ENCODE measurements around the gene COL21A1. TPM values are rescaled to one million over a fixed set of nuclear protein-coding genes. Genes with fewer than 3 reads are reported as not detected.

COL21A1 gene
- total RNA-seq, 2 experiments from 2014 or later = not detected

DNA sequence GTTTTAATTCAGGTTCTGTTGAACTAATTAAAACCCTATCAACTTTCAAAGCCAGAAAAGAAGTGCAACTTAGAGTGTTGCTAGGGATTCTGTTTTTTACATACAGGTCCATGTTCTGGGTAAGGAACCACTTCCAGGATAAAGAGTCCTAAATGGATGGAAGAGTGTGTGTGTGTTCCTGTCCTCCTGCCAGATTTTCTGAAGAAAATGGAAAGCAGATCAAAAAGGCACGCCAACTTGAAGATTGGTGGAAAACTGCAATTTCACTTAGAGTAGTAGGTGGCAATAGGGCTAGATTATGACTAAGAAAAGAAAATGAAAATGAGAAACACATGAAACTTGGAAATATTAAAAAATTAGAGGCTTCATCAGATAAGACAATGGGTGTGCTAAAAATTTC lies 85.3 kb downstream of the COL21A1 start:
- POLR2A ChIA-PET = no interaction called here

DNA sequence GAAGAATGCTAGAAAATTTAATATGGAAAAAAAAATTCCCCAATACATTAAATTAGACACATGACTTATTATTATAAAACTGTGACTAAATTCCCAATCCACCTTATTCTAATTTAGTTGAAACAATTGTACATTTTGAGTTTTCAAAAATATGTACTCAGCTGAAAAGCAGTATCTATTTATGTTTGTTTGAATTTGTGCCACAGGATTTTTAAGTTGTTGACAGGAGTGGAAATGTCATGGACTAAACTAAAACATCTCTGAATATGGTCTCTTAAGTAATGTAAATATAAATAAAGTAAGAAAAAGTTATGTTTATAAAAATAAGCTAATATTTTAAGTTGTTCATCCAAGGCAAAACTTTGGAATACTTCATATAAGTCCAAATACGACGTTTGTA lies 86.9 kb downstream of the COL21A1 start:
- Histone ChIP-seq H3K27ac (ENCODE audit: low read depth, low read length, poor library complexity, severe bottlenecking) (no peak overlapping the region), H3K4me2 (ENCODE audit: low read length) (no peak overlapping the region), H4K20me1 (ENCODE audit: insufficient read depth, low read length) (no peaks in the 10 kb centered on the region), H3K36me3 (ENCODE audit: insufficient read depth, low read length) (no peaks in the 10 kb centered on the region), H2AFZ (ENCODE audit: low read length) (no peak overlapping the region), H3K4me1 (ENCODE audit: insufficient read depth, low read length, poor library complexity, severe bottlenecking) (no peaks in the 10 kb centered on the region), H3K9me3 (ENCODE audit: low read length) (no peaks in the 10 kb centered on the region), H3K9me2 (ENCODE audit: insufficient read depth, low read length) (no peaks in the 10 kb centered on the region), H3K79me2 (ENCODE audit: insufficient read depth, low read depth, low read length) (no peaks in the 10 kb centered on the region), H3K4me3 (ENCODE audit: low read depth, low read length, poor library complexity, severe bottlenecking) (no peak overlapping the region)
- no peak for DNase-seq (ENCODE audit: low spot score)
- TF ChIP-seq, protein P1, sequence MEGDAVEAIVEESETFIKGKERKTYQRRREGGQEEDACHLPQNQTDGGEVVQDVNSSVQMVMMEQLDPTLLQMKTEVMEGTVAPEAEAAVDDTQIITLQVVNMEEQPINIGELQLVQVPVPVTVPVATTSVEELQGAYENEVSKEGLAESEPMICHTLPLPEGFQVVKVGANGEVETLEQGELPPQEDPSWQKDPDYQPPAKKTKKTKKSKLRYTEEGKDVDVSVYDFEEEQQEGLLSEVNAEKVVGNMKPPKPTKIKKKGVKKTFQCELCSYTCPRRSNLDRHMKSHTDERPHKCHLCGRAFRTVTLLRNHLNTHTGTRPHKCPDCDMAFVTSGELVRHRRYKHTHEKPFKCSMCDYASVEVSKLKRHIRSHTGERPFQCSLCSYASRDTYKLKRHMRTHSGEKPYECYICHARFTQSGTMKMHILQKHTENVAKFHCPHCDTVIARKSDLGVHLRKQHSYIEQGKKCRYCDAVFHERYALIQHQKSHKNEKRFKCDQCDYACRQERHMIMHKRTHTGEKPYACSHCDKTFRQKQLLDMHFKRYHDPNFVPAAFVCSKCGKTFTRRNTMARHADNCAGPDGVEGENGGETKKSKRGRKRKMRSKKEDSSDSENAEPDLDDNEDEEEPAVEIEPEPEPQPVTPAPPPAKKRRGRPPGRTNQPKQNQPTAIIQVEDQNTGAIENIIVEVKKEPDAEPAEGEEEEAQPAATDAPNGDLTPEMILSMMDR (conservative IDR thresholded peaks at IDR 0.05; ENCODE audit: low read length) = no peak
- TF ChIP-seq EZH2phosphoT487 (IDR thresholded peaks at IDR 0.05; ENCODE audit: borderline replicate concordance, low read depth, low read length) = no peak
- POLR2A ChIA-PET = no interaction called here
- intact Hi-C loops (cut with micrococcal nuclease; ENCODE audit: unreplicated experiment) = no loop called here
- CTCF ChIA-PET (ENCODE audit: unreplicated experiment) = no interaction called here
- BruUV-seq (replicated peaks) = no TSS peak

More for the DNA sequence above, 85.3 kb downstream of the COL21A1 start:
- H3K36me3 ChIP-seq (ENCODE audit: insufficient read depth, low read length) = no peaks in the 10 kb centered on the region
- no peak for TF ChIP-seq EZH2phosphoT487 (IDR thresholded peaks at IDR 0.05; ENCODE audit: borderline replicate concordance, low read depth, low read length)
- TF ChIP-seq, protein P1 (conservative IDR thresholded peaks at IDR 0.05; ENCODE audit: low read length) = no peak
- intact Hi-C loops (cut with micrococcal nuclease; ENCODE audit: unreplicated experiment) = no loop called here
- no peaks in the 10 kb centered on the region for H3K4me1 ChIP-seq (ENCODE audit: insufficient read depth, low read length, poor library complexity, severe bottlenecking)
- no peaks in the 10 kb centered on the region for H4K20me1 ChIP-seq (ENCODE audit: insufficient read depth, low read length)
- DNase-seq (ENCODE audit: low spot score) = no peak
- CTCF ChIA-PET (ENCODE audit: unreplicated experiment) = no interaction called here
- no peaks in the 10 kb centered on the region for H3K9me2 ChIP-seq (ENCODE audit: insufficient read depth, low read length)
- no peak overlapping the region for H3K4me2 ChIP-seq (ENCODE audit: low read length)
- H2AFZ ChIP-seq (ENCODE audit: low read length) = no peak overlapping the region
- H3K4me3 ChIP-seq (ENCODE audit: low read depth, low read length, poor library complexity, severe bottlenecking) = no peak overlapping the region
- H3K79me2 ChIP-seq (ENCODE audit: insufficient read depth, low read depth, low read length) = no peaks in the 10 kb centered on the region
- BruUV-seq (replicated peaks) = no TSS peak
- H3K9me3 ChIP-seq (ENCODE audit: low read length) = no peaks in the 10 kb centered on the region
- H3K27ac ChIP-seq (ENCODE audit: low read depth, low read length, poor library complexity, severe bottlenecking) = no peak overlapping the region

DNA sequence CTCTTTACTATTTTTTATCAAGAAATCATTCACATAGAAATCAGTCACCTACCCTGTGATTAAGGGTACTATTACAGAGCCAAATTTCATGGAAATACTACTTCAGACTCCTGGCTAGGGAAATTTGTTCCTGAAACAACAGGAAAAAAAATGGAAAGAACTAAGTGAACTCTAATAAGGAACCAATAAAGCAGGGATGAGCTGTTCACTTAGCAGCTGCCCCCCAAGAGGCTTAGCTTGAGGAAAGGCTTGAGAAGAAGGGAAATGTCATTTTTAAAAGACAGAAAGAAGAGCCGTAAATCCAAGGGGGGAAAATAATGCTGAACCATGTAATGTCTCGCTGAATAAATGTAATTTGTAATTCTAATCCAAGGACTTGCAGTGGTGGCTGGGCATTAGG lies 88.8 kb downstream of the COL21A1 start:
- DNase-seq (ENCODE audit: low spot score) = no peak
- Histone ChIP-seq H3K9me3 (ENCODE audit: low read length) (no peaks in the 10 kb centered on the region), H3K4me2 (ENCODE audit: low read length) (no peak overlapping the region), H3K9me2 (ENCODE audit: insufficient read depth, low read length) (no peaks in the 10 kb centered on the region), H3K4me1 (ENCODE audit: insufficient read depth, low read length, poor library complexity, severe bottlenecking) (no peaks in the 10 kb centered on the region), H3K36me3 (ENCODE audit: insufficient read depth, low read length) (no peaks in the 10 kb centered on the region), H2AFZ (ENCODE audit: low read length) (no peak overlapping the region), H3K79me2 (ENCODE audit: insufficient read depth, low read depth, low read length) (no peaks in the 10 kb centered on the region), H4K20me1 (ENCODE audit: insufficient read depth, low read length) (no peaks in the 10 kb centered on the region), H3K4me3 (ENCODE audit: low read depth, low read length, poor library complexity, severe bottlenecking) (no peak overlapping the region), H3K27ac (ENCODE audit: low read depth, low read length, poor library complexity, severe bottlenecking) (no peak overlapping the region)
- ChIA-PET CTCF (ENCODE audit: unreplicated experiment) (no interaction called here), POLR2A (no interaction called here)
- no peak for TF ChIP-seq EZH2phosphoT487 (IDR thresholded peaks at IDR 0.05; ENCODE audit: borderline replicate concordance, low read depth, low read length)
- TF ChIP-seq, protein P1 (conservative IDR thresholded peaks at IDR 0.05; ENCODE audit: low read length) = no peak
- BruUV-seq (replicated peaks) = no TSS peak
- intact Hi-C loops (cut with micrococcal nuclease; ENCODE audit: unreplicated experiment) = no loop called here
